Chondrocyte (in vitro differentiated cells): ENCODE results near the gene EIF5B. TPM values are rescaled to one million over a fixed set of nuclear protein-coding genes. Genes with fewer than 3 reads are reported as not detected.

ENCODE experiments used
- DNase-seq: peaks from one replicate; pipeline ENCODE4 v3.0.0; 2021; ENCODE audit warnings: mixed read lengths, low spot score
- H3K27ac Mint-ChIP-seq: one replicate; pipeline ENCODE4 v1.8.0; 2021; ENCODE audit warnings: mild to moderate bottlenecking, moderate library complexity, mixed read lengths; ENCODE audit not compliant: unreplicated experiment
- H3K27me3 Mint-ChIP-seq: 2 replicates; pipeline ENCODE4 v1.8.0; 2021; ENCODE audit warnings: low read depth, mixed read lengths
- H3K36me3 Mint-ChIP-seq: 2 replicates; pipeline ENCODE4 v1.8.0; 2021; ENCODE audit warnings: low read depth, mixed read lengths
- H3K4me1 Mint-ChIP-seq: 2 replicates; pipeline ENCODE4 v1.8.0; 2021; ENCODE audit warnings: low read depth, mild to moderate bottlenecking, mixed read lengths
- H3K4me3 Mint-ChIP-seq: one replicate; pipeline ENCODE4 v1.8.0; 2021; ENCODE audit warnings: mild to moderate bottlenecking, moderate library complexity, mixed read lengths; ENCODE audit not compliant: unreplicated experiment
- H3K9me3 Mint-ChIP-seq: 2 replicates; pipeline ENCODE4 v1.8.0; 2021; ENCODE audit warnings: low read depth, mixed read lengths
- total RNA-seq: library from RNA; stranded (reverse); gene quantifications from 3 replicates; pipeline ENCODE4 v1.2.1, GENCODE V29; 2021
- TF ChIP-seq, protein P1 (sequence below): fragments of 200-600 bp; sonication (generic); IDR thresholded peaks from 2 replicates; pipeline ENCODE4 v1.5.0; 2021; ENCODE audit warnings: antibody characterized with exemption, mild to moderate bottlenecking, moderate library complexity

Gene EIF5B
- total RNA-seq, 1 donor from 2014 or later = 35.2 TPM

DNA sequence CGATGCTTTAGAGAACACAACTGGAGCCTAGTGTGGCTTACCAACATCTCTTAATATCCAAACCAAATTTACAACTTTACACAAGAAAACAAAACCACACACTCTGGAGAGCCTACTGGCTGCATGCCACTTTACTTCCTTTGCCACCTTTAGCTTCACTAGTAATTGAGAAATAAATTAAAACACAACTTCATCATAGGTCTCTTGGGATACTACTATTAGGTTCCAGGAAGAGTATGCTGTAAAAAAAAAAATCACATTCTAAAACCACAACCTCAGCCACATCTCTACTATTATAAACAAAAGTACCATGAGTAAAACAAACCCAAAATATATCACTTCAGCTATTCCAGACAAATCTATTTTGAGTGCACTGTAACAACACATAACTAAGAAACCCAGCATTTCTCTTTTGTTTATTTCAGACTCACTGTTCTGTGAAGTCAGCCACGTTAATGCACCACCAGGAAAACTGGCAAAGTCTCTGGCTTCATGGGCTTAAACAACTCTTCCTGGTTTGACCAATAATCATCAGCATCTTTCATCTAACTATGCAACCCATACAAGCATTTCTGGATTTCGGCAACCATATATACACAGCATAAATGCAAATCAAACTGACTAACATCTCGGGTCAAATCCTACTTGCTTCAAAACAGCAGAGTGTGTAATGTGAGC, 93.6 kb downstream of the EIF5B start:
- Mint-ChIP-seq H3K4me3 (no peak overlapping the region), H3K27ac (peak overlapping the region; percentile 76), H3K4me1 (peaks cover 20% of the 10 kb centered on the region), H3K9me3 (no peaks in the 10 kb centered on the region), H3K36me3 (peaks cover 6% of the 10 kb centered on the region), H3K27me3 (no peaks in the 10 kb centered on the region)
- TF ChIP-seq, protein P1, sequence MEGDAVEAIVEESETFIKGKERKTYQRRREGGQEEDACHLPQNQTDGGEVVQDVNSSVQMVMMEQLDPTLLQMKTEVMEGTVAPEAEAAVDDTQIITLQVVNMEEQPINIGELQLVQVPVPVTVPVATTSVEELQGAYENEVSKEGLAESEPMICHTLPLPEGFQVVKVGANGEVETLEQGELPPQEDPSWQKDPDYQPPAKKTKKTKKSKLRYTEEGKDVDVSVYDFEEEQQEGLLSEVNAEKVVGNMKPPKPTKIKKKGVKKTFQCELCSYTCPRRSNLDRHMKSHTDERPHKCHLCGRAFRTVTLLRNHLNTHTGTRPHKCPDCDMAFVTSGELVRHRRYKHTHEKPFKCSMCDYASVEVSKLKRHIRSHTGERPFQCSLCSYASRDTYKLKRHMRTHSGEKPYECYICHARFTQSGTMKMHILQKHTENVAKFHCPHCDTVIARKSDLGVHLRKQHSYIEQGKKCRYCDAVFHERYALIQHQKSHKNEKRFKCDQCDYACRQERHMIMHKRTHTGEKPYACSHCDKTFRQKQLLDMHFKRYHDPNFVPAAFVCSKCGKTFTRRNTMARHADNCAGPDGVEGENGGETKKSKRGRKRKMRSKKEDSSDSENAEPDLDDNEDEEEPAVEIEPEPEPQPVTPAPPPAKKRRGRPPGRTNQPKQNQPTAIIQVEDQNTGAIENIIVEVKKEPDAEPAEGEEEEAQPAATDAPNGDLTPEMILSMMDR = no peak
- DNase-seq = no peak

DNA sequence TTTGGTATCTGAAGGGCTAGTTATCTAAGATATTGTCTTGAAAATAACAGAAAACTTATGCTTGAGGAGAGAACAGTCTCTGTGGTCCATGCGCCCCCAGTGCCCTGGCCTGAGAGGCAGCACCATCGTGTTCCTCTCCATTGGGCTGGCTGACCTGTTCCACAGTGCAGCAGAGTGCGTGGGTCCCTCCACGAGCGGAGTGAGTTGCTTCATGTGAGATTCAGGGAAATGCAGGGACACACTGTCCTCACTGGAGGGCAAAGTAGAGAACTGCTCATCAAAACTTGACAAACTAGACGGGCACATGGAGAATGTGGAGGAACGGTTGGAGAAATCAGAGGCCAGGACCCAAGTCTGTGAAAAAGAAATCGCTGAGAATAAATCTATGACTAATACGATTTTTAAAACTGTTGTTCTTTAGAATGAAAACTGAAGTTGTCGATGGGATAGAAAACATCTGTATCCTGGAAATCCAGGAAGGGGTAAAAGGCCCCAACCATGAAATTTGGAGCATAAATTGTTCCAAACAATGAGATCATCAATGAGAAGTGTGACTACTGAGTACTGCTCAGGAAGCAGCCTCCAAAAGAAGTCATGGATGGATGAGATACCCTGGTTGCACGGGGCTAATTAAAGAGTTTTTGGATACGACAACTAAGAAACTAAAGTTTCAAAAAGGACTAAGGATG, 94.5 kb downstream of the EIF5B start:
- H3K9me3 Mint-ChIP-seq = no peaks in the 10 kb centered on the region
- no peak for DNase-seq
- TF ChIP-seq, protein P1 = no peak
- peak overlapping the region; percentile 17 for H3K27ac Mint-ChIP-seq
- H3K36me3 Mint-ChIP-seq = peaks cover 6% of the 10 kb centered on the region
- H3K4me1 Mint-ChIP-seq = peaks cover 20% of the 10 kb centered on the region
- no peaks in the 10 kb centered on the region for H3K27me3 Mint-ChIP-seq
- no peak overlapping the region for H3K4me3 Mint-ChIP-seq

DNA sequence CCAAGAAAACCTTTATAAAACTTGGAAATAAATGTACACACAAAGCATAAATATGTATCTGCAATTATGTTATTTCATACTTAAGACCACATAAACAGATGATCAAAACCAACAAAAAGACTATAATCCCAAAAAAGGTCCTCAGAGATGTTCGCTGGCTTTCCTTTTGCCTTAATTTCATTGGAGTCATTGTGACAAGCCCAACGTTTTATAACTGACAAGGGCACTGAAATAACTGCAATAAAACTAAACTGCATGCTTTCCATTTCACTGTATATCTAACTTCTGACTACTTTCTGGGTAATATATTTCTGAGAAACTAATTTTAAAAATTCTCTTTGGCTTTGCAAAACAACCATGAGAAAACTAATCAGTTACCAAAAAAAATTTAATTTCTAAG, 96.2 kb downstream of the EIF5B start:
- H3K27ac Mint-ChIP-seq = no peak overlapping the region
- peaks cover 20% of the 10 kb centered on the region for H3K4me1 Mint-ChIP-seq
- no peak for DNase-seq
- no peak overlapping the region for H3K4me3 Mint-ChIP-seq
- peaks cover 8% of the 10 kb centered on the region for H3K36me3 Mint-ChIP-seq
- no peaks in the 10 kb centered on the region for H3K9me3 Mint-ChIP-seq
- no peaks in the 10 kb centered on the region for H3K27me3 Mint-ChIP-seq
- TF ChIP-seq, protein P1 = no peak

DNA sequence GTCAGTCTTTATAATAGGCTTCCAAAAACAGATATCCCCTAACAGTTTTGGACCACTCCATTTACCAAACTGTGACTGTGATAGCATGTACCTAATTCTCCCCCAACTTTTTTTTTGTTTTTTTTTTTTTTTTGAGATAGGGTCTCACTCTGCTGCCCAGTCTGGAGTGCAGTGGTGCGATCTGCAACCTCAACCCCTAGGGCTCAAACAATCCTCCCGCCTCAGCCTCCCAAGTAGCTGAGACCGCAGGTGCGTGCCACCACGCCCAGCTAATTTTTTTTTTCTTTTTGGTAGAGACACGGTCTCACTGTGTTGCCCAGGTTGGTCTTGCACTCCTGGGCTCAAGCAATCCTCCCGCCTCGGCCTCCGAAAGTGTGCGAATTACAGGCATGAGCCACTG, 99.7 kb downstream of the EIF5B start:
- H3K4me1 Mint-ChIP-seq = peaks cover 1% of the 10 kb centered on the region
- no peak overlapping the region for H3K27ac Mint-ChIP-seq
- DNase-seq = no peak
- H3K27me3 Mint-ChIP-seq = no peaks in the 10 kb centered on the region
- TF ChIP-seq, protein P1 = no peak
- no peak overlapping the region for H3K4me3 Mint-ChIP-seq
- H3K9me3 Mint-ChIP-seq = no peaks in the 10 kb centered on the region
- H3K36me3 Mint-ChIP-seq = peaks cover 13% of the 10 kb centered on the region

DNA sequence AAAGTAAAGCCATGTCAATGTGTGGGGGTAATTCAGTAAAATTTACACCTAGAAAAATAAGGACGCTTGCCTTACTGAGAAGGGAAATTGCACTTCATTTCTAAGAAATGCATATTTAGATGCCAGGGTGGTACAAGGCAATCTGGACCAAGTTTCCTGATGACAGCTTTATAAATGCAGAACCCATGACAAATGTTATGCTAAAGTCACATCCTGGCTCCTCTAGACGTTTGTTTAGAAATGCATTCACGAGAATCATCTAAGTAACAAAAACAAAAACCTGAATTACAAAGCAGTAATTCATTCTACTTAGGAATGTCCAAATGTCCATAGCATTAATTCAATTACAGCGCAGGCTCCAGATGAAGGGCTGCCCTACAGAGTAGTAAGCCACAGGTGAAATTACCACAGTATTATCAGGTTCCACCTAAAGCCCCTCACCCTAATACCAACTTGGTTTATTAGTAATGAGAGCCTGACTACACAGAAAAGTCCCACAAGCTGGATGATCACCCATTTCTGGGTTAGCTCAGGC, 102.8 kb downstream of the EIF5B start:
- TF ChIP-seq, protein P1 = no peak
- H3K27ac Mint-ChIP-seq = no peak overlapping the region
- no peaks in the 10 kb centered on the region for H3K27me3 Mint-ChIP-seq
- DNase-seq = no peak
- H3K4me3 Mint-ChIP-seq = no peak overlapping the region
- no peaks in the 10 kb centered on the region for H3K9me3 Mint-ChIP-seq
- no peaks in the 10 kb centered on the region for H3K4me1 Mint-ChIP-seq
- peaks cover 10% of the 10 kb centered on the region for H3K36me3 Mint-ChIP-seq
